ENCODE data around the gene MAGOHB. TPM values are rescaled to one million over a fixed set of nuclear protein-coding genes. Genes with fewer than 3 reads are reported as not detected.
"Not testable (repeated sequence)": the region's sequence is repeated elsewhere in the genome, so short reads cannot be mapped to it uniquely, and the experiment has no call there.

Gene MAGOHB
- total and polyA plus RNA-seq, 2 experiments from 2014 or later: 14.2 to 57.6 TPM

GRCh38 chr12:10612984-10613348, 443 bp downstream of the MAGOHB start:
- TF ChIP-seq CTCF (IDR thresholded peaks at IDR 0.05; ENCODE audit: low read depth, low read length): no peak
- Histone ChIP-seq H3K27me3 (no peaks in the 10 kb centered on the region), H3K4me3 (peak overlapping the region; percentile 74), H3K27ac (peak overlapping the region; percentile 81), H3K9me3 (ENCODE audit: low read depth) (no peaks in the 10 kb centered on the region), H3K36me3 (peaks cover 8% of the 10 kb centered on the region), H3K4me1 (ENCODE audit: low read depth) (peaks cover 4% of the 10 kb centered on the region)
- DNase-seq (ENCODE audit: low read depth in 1 of 2, low spot score in 1 of 2): peak in 1 of 2 donors; percentile 9

DNA sequence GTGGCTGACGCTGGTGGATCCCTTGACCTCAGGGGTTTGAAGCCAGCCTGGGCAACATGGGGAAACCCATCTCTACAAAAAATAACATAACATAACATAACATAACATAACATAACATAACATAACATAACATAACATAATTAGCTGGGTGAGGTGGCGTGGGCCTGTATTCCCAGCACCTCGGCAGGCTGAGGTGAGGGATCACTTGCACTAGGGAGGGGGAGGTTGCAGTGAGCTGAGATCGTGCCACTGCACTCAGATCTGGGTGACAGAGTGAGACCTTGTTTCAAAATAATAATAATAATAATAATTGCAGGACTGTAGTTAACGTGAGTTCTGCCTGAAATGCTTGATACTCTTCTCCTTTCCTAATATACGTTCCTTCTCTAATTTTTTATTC, 1.3 kb downstream of the MAGOHB start:
- H3K9me3 ChIP-seq (ENCODE audit: low read depth): no peaks in the 10 kb centered on the region
- TF ChIP-seq CTCF (IDR thresholded peaks at IDR 0.05; ENCODE audit: low read depth, low read length): no peak
- peak overlapping the region; percentile 74 for H3K4me3 ChIP-seq
- DNase-seq (ENCODE audit: low read depth in 1 of 2, low spot score in 1 of 2): no peak
- H3K27me3 ChIP-seq: no peaks in the 10 kb centered on the region
- H3K36me3 ChIP-seq: peaks cover 16% of the 10 kb centered on the region
- no peak overlapping the region for H3K27ac ChIP-seq
- H3K4me1 ChIP-seq (ENCODE audit: low read depth): peaks cover 4% of the 10 kb centered on the region

DNA sequence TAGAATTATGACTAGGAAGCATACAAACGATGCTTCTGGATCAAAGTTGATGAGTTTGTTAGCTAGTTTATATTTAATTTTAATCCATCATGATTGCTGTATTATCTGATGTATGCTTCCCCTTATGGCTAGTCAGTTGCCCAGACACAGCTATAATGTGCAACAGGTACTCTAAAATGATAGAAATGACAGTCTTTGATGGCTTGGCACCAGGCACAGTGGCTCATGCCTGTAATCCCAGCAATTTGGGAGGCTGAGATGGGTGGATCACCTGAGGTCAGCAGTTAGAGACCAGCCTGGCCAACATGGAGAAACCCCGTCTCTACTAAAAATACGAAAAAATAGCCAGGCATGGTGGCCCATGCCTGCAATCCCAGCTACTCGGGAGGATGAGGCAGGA, 2.2 kb downstream of the MAGOHB start:
- not testable (repeated sequence) for H3K27me3 ChIP-seq; H3K4me3 ChIP-seq; H3K4me1 ChIP-seq (ENCODE audit: low read depth); H3K9me3 ChIP-seq (ENCODE audit: low read depth); H3K27ac ChIP-seq; DNase-seq (ENCODE audit: low read depth in 1 of 2, low spot score in 1 of 2)
- peaks cover 21% of the 10 kb centered on the region for H3K36me3 ChIP-seq

DNA sequence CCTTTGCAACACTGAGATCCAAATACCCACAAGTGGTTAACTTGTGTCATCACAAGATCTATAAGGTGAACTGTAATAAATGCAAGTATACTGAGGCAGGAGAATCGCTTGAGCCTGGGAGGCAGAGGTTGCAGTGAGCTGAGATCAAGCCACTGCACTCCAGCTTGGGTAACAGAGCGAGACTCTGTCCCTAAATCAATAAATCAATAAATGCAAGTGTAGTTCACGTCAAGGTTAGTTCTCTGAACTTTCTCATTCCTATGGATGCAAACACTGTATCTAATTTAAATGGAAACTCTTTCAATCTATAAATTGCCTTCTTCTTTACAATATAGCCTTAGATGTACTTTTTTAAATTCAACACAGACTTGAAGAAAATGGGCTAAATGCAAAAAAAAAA, 3.2 kb downstream of the MAGOHB start:
- Histone ChIP-seq H3K27me3 (no peaks in the 10 kb centered on the region), H3K27ac (no peak overlapping the region), H3K4me1 (ENCODE audit: low read depth) (peaks cover 4% of the 10 kb centered on the region), H3K4me3 (no peak overlapping the region), H3K36me3 (peaks cover 31% of the 10 kb centered on the region), H3K9me3 (ENCODE audit: low read depth) (no peaks in the 10 kb centered on the region)
- TF ChIP-seq CTCF (IDR thresholded peaks at IDR 0.05; ENCODE audit: low read depth, low read length): no peak
- no peak for DNase-seq (ENCODE audit: low read depth in 1 of 2, low spot score in 1 of 2)

DNA sequence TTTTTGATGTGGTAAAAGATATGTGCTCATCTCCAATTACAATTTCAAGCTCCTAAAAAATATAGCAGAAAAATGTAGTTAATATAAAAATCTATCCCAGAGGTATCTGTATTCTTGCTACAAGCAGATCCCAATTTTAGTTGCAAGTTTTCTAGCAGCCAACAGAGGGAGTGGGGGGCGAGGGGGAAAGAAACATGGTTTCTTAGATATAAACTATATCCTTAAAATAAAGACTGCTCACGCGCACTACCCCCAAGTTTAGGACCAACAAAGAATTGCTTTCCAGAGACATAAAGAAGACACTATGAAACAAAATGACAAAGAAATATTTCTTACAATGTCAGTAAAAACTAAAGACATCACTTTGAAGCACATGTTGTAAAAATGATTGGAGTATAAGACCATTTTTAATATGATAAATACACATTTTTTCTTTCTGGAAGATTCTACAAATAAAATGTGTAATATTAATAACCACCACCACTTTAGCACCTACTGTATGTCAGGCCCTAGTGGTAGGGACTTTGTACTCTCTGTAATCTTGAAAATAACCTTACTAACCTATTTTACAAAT, 5.4 kb downstream of the MAGOHB start:
- Histone ChIP-seq H3K36me3 (peaks cover 32% of the 10 kb centered on the region), H3K4me1 (ENCODE audit: low read depth) (no peaks in the 10 kb centered on the region), H3K9me3 (ENCODE audit: low read depth) (no peaks in the 10 kb centered on the region), H3K27me3 (no peaks in the 10 kb centered on the region), H3K27ac (no peak overlapping the region), H3K4me3 (no peak overlapping the region)
- DNase-seq (ENCODE audit: low read depth in 1 of 2, low spot score in 1 of 2): peak in 1 of 2 donors; percentile 28
- peak; percentile 31 for TF ChIP-seq CTCF (IDR thresholded peaks at IDR 0.05; ENCODE audit: low read depth, low read length)

GRCh38 chr12:10601860-10602259, 11.5 kb downstream of the MAGOHB start:
- H3K9me3 ChIP-seq (ENCODE audit: low read depth): no peaks in the 10 kb centered on the region
- H3K27me3 ChIP-seq: no peaks in the 10 kb centered on the region
- no peak overlapping the region for H3K4me3 ChIP-seq
- H3K36me3 ChIP-seq: peaks cover 22% of the 10 kb centered on the region
- no peak for DNase-seq (ENCODE audit: low read depth in 1 of 2, low spot score in 1 of 2)
- no peaks in the 10 kb centered on the region for H3K4me1 ChIP-seq (ENCODE audit: low read depth)
- H3K27ac ChIP-seq: no peak overlapping the region
- no peak for TF ChIP-seq CTCF (IDR thresholded peaks at IDR 0.05; ENCODE audit: low read depth, low read length)
